ENCODE measurements around the gene PXK.

PXK gene

DNA sequence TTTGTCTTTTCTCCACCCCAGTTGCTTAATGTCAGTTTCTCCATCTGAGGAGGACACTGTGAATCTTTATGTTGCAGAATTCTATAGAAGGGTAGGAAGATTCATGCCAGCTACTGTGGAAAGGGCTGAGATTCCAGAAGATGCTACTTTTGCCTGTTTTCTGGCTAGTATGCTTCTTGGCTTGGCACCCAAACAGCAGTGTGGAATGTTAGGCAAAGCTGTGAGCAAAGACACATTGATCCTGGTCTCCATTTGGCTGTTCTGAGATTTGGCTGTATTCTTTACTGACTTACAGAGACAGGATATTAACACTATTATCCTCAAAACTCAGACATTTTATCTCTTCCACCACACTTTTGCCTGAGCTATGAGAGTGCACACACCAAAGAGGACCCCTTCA is 61.6 kb downstream of the PXK start:
- H3K27ac ChIP-seq, result no peak overlapping the region
- TF ChIP-seq ZFX (IDR thresholded peaks at IDR 0.05), result no peak
- TF ChIP-seq, protein P1, sequence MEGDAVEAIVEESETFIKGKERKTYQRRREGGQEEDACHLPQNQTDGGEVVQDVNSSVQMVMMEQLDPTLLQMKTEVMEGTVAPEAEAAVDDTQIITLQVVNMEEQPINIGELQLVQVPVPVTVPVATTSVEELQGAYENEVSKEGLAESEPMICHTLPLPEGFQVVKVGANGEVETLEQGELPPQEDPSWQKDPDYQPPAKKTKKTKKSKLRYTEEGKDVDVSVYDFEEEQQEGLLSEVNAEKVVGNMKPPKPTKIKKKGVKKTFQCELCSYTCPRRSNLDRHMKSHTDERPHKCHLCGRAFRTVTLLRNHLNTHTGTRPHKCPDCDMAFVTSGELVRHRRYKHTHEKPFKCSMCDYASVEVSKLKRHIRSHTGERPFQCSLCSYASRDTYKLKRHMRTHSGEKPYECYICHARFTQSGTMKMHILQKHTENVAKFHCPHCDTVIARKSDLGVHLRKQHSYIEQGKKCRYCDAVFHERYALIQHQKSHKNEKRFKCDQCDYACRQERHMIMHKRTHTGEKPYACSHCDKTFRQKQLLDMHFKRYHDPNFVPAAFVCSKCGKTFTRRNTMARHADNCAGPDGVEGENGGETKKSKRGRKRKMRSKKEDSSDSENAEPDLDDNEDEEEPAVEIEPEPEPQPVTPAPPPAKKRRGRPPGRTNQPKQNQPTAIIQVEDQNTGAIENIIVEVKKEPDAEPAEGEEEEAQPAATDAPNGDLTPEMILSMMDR (conservative IDR thresholded peaks at IDR 0.05), result no peak

DNA sequence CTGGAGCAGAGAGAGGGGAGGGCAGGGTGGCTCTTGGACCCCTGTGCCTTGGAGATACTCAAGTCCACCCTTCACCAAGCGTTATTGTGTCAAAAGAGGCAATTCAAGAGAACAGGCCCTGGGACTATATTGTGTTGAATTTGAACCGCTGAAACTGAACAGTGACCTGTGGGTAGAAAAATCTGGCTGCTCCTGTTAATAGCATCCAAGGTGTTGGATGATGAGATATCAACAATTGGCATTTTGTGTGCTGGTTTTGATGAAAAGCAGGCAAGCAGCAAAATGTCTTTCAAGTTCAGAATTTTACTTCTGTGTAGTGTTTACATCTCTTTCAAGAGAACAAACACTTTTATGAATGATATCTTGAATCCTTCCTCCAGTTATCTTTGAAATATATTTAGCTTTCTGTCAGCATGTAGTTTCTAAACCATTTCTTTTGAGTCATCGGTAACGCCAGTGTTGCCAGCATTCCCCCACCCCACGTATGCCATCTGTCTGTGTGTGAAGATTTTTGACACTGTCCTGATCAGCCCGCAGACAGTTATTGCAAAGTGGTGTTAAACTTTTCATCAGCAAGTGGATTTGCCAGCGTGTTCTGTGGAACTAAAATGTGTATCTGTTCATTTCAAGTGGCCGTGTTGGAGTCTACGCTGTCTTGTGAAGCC is 66.1 kb downstream of the PXK start:
- TF ChIP-seq, protein P1 (conservative IDR thresholded peaks at IDR 0.05), result no peak
- no peak for TF ChIP-seq ZFX (IDR thresholded peaks at IDR 0.05)
- H3K27ac ChIP-seq, result no peak overlapping the region

DNA sequence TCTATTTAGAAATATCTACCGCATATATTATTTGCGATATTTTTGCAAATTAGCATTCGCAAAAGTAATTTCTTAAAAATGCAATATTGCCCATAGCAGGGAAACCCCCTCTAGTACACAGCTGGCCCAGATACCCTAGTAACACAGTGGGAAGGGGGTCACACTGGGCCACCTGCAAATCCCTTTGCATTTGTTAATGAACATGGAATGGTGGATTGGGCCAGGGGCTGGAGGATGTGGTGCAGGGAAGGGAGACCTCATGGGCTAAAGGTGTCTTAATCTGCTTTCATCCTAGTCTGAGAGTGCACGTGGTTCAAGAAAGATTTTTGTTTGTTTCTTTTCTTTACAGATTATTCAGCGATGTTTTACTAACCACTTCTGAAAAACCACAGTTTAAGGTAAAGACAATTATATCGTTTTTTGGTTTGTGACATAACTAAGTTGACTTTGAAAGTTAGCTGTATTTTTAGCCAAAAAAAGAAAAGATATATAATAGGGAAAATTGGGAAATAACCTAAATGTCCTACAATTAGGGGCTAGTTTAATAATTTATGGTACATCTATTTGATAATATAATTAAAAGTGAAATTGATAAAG is 70.9 kb downstream of the PXK start:
- no peak for TF ChIP-seq ZFX (IDR thresholded peaks at IDR 0.05)
- TF ChIP-seq, protein P1 (conservative IDR thresholded peaks at IDR 0.05), result no peak
- H3K27ac ChIP-seq, result no peak overlapping the region

DNA sequence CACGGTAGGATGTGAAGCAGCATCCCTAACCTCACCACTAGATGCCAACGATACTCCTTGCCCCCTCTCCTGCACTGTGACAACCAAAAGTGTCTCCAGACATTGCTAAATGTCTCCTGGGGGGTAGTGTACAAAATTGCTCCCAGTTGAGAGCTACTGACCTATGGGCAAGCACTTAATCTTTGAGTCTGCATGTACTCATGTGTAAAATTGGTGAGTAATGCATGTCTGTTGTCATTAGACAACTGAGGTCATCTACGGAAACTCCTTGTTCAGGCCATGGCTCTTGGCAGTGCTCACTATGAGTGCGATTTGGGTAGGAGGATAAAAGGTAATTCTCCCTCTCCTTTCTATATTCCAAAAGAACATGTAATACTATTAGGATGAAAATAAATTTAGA is 71.7 kb downstream of the PXK start:
- H3K27ac ChIP-seq, result no peak overlapping the region
- no peak for TF ChIP-seq ZFX (IDR thresholded peaks at IDR 0.05)
- TF ChIP-seq, protein P1 (conservative IDR thresholded peaks at IDR 0.05), result no peak

DNA sequence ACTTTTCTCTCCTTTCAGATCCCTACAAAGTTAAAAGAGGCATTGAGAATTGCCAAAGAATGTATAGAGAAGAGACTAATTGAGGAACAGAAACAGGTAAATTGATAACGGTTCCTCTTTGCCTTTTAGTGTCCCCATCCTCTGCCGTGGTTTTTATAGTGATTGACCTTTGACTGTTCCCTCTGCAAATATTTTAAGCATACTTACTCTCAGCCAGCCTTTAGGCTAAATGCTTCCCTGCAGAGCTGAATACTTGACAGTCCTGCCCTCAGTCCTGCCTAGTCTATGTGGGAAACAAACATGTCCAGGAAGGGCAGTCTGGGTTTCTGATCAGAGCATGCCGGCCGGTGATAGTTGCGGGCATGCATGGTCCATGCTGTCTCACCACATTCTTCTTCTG is 76.2 kb downstream of the PXK start:
- no peak overlapping the region for H3K27ac ChIP-seq

DNA sequence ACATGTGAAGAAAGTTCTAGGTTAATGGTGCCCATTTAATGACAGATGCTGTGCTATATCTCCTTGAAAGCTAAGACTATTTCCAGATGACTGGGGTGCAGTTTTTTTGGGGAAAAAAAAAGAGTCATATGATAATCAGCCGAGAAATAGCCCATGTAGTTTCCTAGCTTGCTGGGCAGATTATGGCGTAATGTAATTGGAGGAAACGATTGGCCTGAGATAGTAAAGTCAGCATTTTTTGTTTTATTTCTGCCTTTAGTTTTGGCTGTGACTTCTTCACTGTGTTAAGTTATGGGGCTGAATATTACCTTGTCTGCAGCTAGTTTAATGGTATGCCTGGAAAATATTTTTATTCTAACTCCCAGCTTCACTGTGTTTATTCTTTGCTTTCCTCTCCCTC is 77.0 kb downstream of the PXK start:
- no peak for TF ChIP-seq ZFX (IDR thresholded peaks at IDR 0.05)
- TF ChIP-seq, protein P1 (conservative IDR thresholded peaks at IDR 0.05), result no peak
- no peak overlapping the region for H3K27ac ChIP-seq

More for the DNA sequence above, 76.2 kb downstream of the PXK start:
- no peak for TF ChIP-seq ZFX (IDR thresholded peaks at IDR 0.05)
- TF ChIP-seq, protein P1 (conservative IDR thresholded peaks at IDR 0.05), result no peak

DNA sequence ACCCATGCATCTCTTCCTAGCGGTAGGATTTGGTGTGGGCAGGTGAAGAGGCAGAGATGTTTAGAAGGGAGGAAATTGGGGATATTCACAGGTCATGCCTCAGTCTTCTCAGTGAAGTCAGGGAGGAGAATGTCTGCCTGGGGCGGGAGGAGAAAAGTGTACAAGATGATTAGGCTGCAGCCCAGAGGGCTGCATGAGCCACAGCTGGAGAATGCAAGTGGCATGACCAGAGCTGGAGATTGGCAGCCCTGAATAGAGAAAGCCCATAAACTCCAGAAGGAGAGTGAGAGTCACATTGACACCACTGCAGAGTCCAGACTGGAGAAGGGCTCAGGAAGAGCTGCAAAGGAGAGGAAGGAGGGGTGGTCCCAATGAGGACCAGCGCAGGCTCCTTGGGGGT is 78.3 kb downstream of the PXK start:
- H3K27ac ChIP-seq, result no peak overlapping the region
- TF ChIP-seq ZFX (IDR thresholded peaks at IDR 0.05), result no peak
- TF ChIP-seq, protein P1 (conservative IDR thresholded peaks at IDR 0.05), result no peak
